ENCODE results near the gene ZNF627.
"Not testable (repeated sequence)": the region's sequence is repeated elsewhere in the genome, so short reads cannot be mapped to it uniquely, and the experiment has no call there.

ZNF627 gene

GRCh38 chr19:11597202-11598102 lies at the start of gene ZNF627:
TSS of gene ZNF627 (plus strand) at chr19:11597483. CDS start at chr19:11597628, 145 bp downstream.
- peak; percentile 97 for DNase-seq (ENCODE audit: low read depth)

GRCh38 chr19:11547929-11548700 lies 49.2 kb upstream of the ZNF627 start:
- DNase-seq (ENCODE audit: low read depth): no peak

GRCh38 chr19:11549386-11549953 lies 47.8 kb upstream of the ZNF627 start:
- no peak for DNase-seq (ENCODE audit: low read depth)

- DNase-seq (ENCODE audit: low read depth): no peak
Observed at GRCh38 chr19:11550265-11550664, 47.0 kb upstream of the ZNF627 start.

GRCh38 chr19:11551603-11552235 lies 45.6 kb upstream of the ZNF627 start:
- no peak for DNase-seq (ENCODE audit: low read depth)

- DNase-seq (ENCODE audit: low read depth): no peak
Observed at GRCh38 chr19:11552666-11553372, 44.5 kb upstream of the ZNF627 start.

GRCh38 chr19:11554160-11554559 lies 43.1 kb upstream of the ZNF627 start:
- no peak for DNase-seq (ENCODE audit: low read depth)

GRCh38 chr19:11555246-11555645 lies 42.0 kb upstream of the ZNF627 start:
- no peak for DNase-seq (ENCODE audit: low read depth)

- no peak for DNase-seq (ENCODE audit: low read depth)
Observed at GRCh38 chr19:11556634-11557420, 40.5 kb upstream of the ZNF627 start.

GRCh38 chr19:11558881-11559828 lies 38.1 kb upstream of the ZNF627 start, which contains the start of gene ELOF1:
TSS of gene ELOF1 (minus strand) at chr19:11559230. CDS start at chr19:11554347, 4,883 bp downstream.
- peak; percentile 96 for DNase-seq (ENCODE audit: low read depth)

- peak; percentile 48 for DNase-seq (ENCODE audit: low read depth)
Observed at GRCh38 chr19:11560404-11561051, 36.8 kb upstream of the ZNF627 start.

GRCh38 chr19:11563532-11563931 lies 33.8 kb upstream of the ZNF627 start:
- DNase-seq (ENCODE audit: low read depth): no peak

GRCh38 chr19:11564082-11564807 lies 33.0 kb upstream of the ZNF627 start:
- not testable (repeated sequence) for DNase-seq (ENCODE audit: low read depth)

GRCh38 chr19:11565649-11565980 lies 31.7 kb upstream of the ZNF627 start:
- DNase-seq (ENCODE audit: low read depth): not testable (repeated sequence)

GRCh38 chr19:11566164-11566563 lies 31.1 kb upstream of the ZNF627 start:
- no peak for DNase-seq (ENCODE audit: low read depth)

GRCh38 chr19:11570039-11570462 lies 27.2 kb upstream of the ZNF627 start:
- no peak for DNase-seq (ENCODE audit: low read depth)

GRCh38 chr19:11573354-11573753 lies 23.9 kb upstream of the ZNF627 start:
- DNase-seq (ENCODE audit: low read depth): not testable (repeated sequence)

- not testable (repeated sequence) for DNase-seq (ENCODE audit: low read depth)
Observed at GRCh38 chr19:11573763-11574162, 23.5 kb upstream of the ZNF627 start.

Data from activated T-cell treated with anti-CD3 and anti-CD28 coated beads for 24 hours (primary cell).